Effector memory CD4-positive, alpha-beta T cell (primary cell): ENCODE measurements around the gene IFNK.

Source experiments
- DNase-seq, 3 donors: peaks; one replicate each; pipeline ENCODE4 v3.0.0-alpha.2; 2020
- H3K27ac ChIP-seq: 2 replicates; pipeline ENCODE4 v1.7.0; 2013; ENCODE audit warnings: mild to moderate bottlenecking, low read length, moderate library complexity; ENCODE audit not compliant: insufficient read depth, poor library complexity, severe bottlenecking
- H3K27me3 ChIP-seq: replicated peaks from 2 replicates; pipeline ENCODE4 v1.7.0; 2013; ENCODE audit warnings: mild to moderate bottlenecking, low read length; ENCODE audit not compliant: insufficient read depth, control insufficient read depth, poor library complexity, severe bottlenecking
- H3K36me3 ChIP-seq: 2 replicates; pipeline ENCODE4 v1.7.0; 2013; ENCODE audit warnings: mild to moderate bottlenecking, low read length, moderate library complexity; ENCODE audit not compliant: control insufficient read depth, insufficient read depth
- H3K4me1 ChIP-seq: 2 replicates; pipeline ENCODE4 v1.7.0; 2013; ENCODE audit warnings: low read length, mild to moderate bottlenecking; ENCODE audit not compliant: control insufficient read depth, insufficient read depth, poor library complexity, severe bottlenecking
- H3K4me3 ChIP-seq: 2 replicates; pipeline ENCODE4 v1.7.0; 2013; ENCODE audit warnings: low read length, low read depth, mild to moderate bottlenecking; ENCODE audit not compliant: insufficient read depth, poor library complexity, severe bottlenecking
- H3K9me3 ChIP-seq: 2 replicates; pipeline ENCODE4 v1.7.0; 2013; ENCODE audit warnings: mild to moderate bottlenecking, low read length, moderate library complexity; ENCODE audit not compliant: control insufficient read depth

Gene IFNK

GRCh38 chr9:27549196-27549755, 25.2 kb downstream of the IFNK start:
- Histone ChIP-seq H3K4me3 (no peak overlapping the region), H3K27ac (no peak overlapping the region), H3K36me3 (peaks cover 13% of the 10 kb centered on the region), H3K27me3 (no peaks in the 10 kb centered on the region), H3K4me1 (no peaks in the 10 kb centered on the region), H3K9me3 (no peaks in the 10 kb centered on the region)
- DNase-seq: no peak

- DNase-seq: no peak
- H3K36me3 ChIP-seq: peaks cover 27% of the 10 kb centered on the region
- H3K27me3 ChIP-seq: no peaks in the 10 kb centered on the region
- no peak overlapping the region for H3K27ac ChIP-seq
- H3K9me3 ChIP-seq: no peaks in the 10 kb centered on the region
- H3K4me3 ChIP-seq: no peak overlapping the region
- H3K4me1 ChIP-seq: no peaks in the 10 kb centered on the region
Measured at GRCh38 chr9:27554712-27555111, 30.6 kb downstream of the IFNK start.

- Histone ChIP-seq H3K4me3 (no peak overlapping the region), H3K27ac (no peak overlapping the region)
Measured at GRCh38 chr9:27556470-27556869, 32.4 kb downstream of the IFNK start.

GRCh38 chr9:27558307-27558706, 34.2 kb downstream of the IFNK start:
- no peak overlapping the region for H3K4me3 ChIP-seq
- no peaks in the 10 kb centered on the region for H3K27me3 ChIP-seq
- no peaks in the 10 kb centered on the region for H3K9me3 ChIP-seq
- H3K27ac ChIP-seq: no peak overlapping the region
- H3K4me1 ChIP-seq: no peaks in the 10 kb centered on the region
- H3K36me3 ChIP-seq: peaks cover 30% of the 10 kb centered on the region
- DNase-seq: no peak

More at GRCh38 chr9:27556470-27556869, 32.4 kb downstream of the IFNK start:
- Histone ChIP-seq H3K4me1 (no peaks in the 10 kb centered on the region), H3K9me3 (no peaks in the 10 kb centered on the region), H3K36me3 (peaks cover 31% of the 10 kb centered on the region), H3K27me3 (no peaks in the 10 kb centered on the region)
- no peak for DNase-seq

- Histone ChIP-seq H3K27me3 (no peaks in the 10 kb centered on the region), H3K27ac (no peak overlapping the region), H3K4me3 (no peak overlapping the region), H3K36me3 (peaks cover 21% of the 10 kb centered on the region), H3K4me1 (no peaks in the 10 kb centered on the region), H3K9me3 (no peaks in the 10 kb centered on the region)
- DNase-seq: no peak
Measured at GRCh38 chr9:27560457-27560856, 36.4 kb downstream of the IFNK start.

- no peaks in the 10 kb centered on the region for H3K9me3 ChIP-seq
- H3K4me3 ChIP-seq: no peak overlapping the region
- peaks cover 16% of the 10 kb centered on the region for H3K36me3 ChIP-seq
- no peaks in the 10 kb centered on the region for H3K27me3 ChIP-seq
- no peaks in the 10 kb centered on the region for H3K4me1 ChIP-seq
- no peak for DNase-seq
- no peak overlapping the region for H3K27ac ChIP-seq
Measured at GRCh38 chr9:27561685-27562084, 37.6 kb downstream of the IFNK start.

GRCh38 chr9:27563738-27564430, 39.8 kb downstream of the IFNK start:
- no peaks in the 10 kb centered on the region for H3K4me1 ChIP-seq
- no peaks in the 10 kb centered on the region for H3K27me3 ChIP-seq
- H3K27ac ChIP-seq: no peak overlapping the region
- peaks cover 11% of the 10 kb centered on the region for H3K36me3 ChIP-seq
- DNase-seq: no peak
- no peak overlapping the region for H3K4me3 ChIP-seq
- no peaks in the 10 kb centered on the region for H3K9me3 ChIP-seq

- no peaks in the 10 kb centered on the region for H3K9me3 ChIP-seq
- H3K36me3 ChIP-seq: peaks cover 11% of the 10 kb centered on the region
- DNase-seq: no peak
- H3K27ac ChIP-seq: no peak overlapping the region
- no peaks in the 10 kb centered on the region for H3K4me1 ChIP-seq
- no peaks in the 10 kb centered on the region for H3K27me3 ChIP-seq
- H3K4me3 ChIP-seq: no peak overlapping the region
Measured at GRCh38 chr9:27564670-27565069, 40.6 kb downstream of the IFNK start.

- Histone ChIP-seq H3K36me3 (peaks cover 11% of the 10 kb centered on the region), H3K27ac (no peak overlapping the region), H3K4me3 (no peak overlapping the region), H3K4me1 (no peaks in the 10 kb centered on the region), H3K27me3 (no peaks in the 10 kb centered on the region), H3K9me3 (no peaks in the 10 kb centered on the region)
- no peak for DNase-seq
Measured at GRCh38 chr9:27565696-27566095, 41.6 kb downstream of the IFNK start.

GRCh38 chr9:27566118-27566517, 42.0 kb downstream of the IFNK start:
- Histone ChIP-seq H3K36me3 (peaks cover 9% of the 10 kb centered on the region), H3K4me3 (no peak overlapping the region)
- DNase-seq: no peak

More at GRCh38 chr9:27566118-27566517, 42.0 kb downstream of the IFNK start:
- no peaks in the 10 kb centered on the region for H3K9me3 ChIP-seq
- H3K4me1 ChIP-seq: no peaks in the 10 kb centered on the region
- no peak overlapping the region for H3K27ac ChIP-seq
- no peaks in the 10 kb centered on the region for H3K27me3 ChIP-seq
